ENCODE measurements around the gene TAF8. TPM values are rescaled to one million over a fixed set of nuclear protein-coding genes. Genes with fewer than 3 reads are reported as not detected.

The TAF8 gene
- polyA plus RNA-seq, 1 experiment: 13.9 TPM

GRCh38 chr6:42025066-42025844, 25.1 kb upstream of the TAF8 start:
- no peak for DNase-seq (ENCODE audit: low read depth)
- no peaks in the 10 kb centered on the region for H3K36me3 ChIP-seq (ENCODE audit: control insufficient read depth, insufficient read depth, low read length)
- CTCF ChIA-PET: interaction anchor here (1.1 kb wide), 1 partner anchor 19 kb away, joined by 3 read pairs; no protein-coding TSS in a partner anchor
- POLR2A ChIA-PET: no interaction called here
- no peak overlapping the region for H3K4me3 ChIP-seq (ENCODE audit: low read depth, low read length)
- H3K27me3 ChIP-seq (ENCODE audit: control insufficient read depth, insufficient read depth, low read length): no peaks in the 10 kb centered on the region
- no peak for TF ChIP-seq CTCF (IDR thresholded peaks at IDR 0.05; ENCODE audit: insufficient read depth, low read depth, low read length)

- CTCF ChIA-PET: interaction anchor here (1.1 kb wide), 1 partner anchor 19 kb away, joined by 3 read pairs; no protein-coding TSS in a partner anchor
- POLR2A ChIA-PET: no interaction called here
- no peak for DNase-seq (ENCODE audit: low read depth)
- TF ChIP-seq CTCF (IDR thresholded peaks at IDR 0.05; ENCODE audit: insufficient read depth, low read depth, low read length): no peak
- no peaks in the 10 kb centered on the region for H3K27me3 ChIP-seq (ENCODE audit: control insufficient read depth, insufficient read depth, low read length)
- H3K4me3 ChIP-seq (ENCODE audit: low read depth, low read length): no peak overlapping the region
- no peaks in the 10 kb centered on the region for H3K36me3 ChIP-seq (ENCODE audit: control insufficient read depth, insufficient read depth, low read length)
Observed at GRCh38 chr6:42025845-42026243, 24.5 kb upstream of the TAF8 start.

- ChIA-PET POLR2A (no interaction called here), CTCF (no interaction called here)
- DNase-seq (ENCODE audit: low read depth): no peak
- no peaks in the 10 kb centered on the region for H3K27me3 ChIP-seq (ENCODE audit: control insufficient read depth, insufficient read depth, low read length)
- H3K4me3 ChIP-seq (ENCODE audit: low read depth, low read length): no peak overlapping the region
- TF ChIP-seq CTCF (IDR thresholded peaks at IDR 0.05; ENCODE audit: insufficient read depth, low read depth, low read length): no peak
- H3K36me3 ChIP-seq (ENCODE audit: control insufficient read depth, insufficient read depth, low read length): no peaks in the 10 kb centered on the region
Observed at GRCh38 chr6:42026540-42026939, 23.8 kb upstream of the TAF8 start.

GRCh38 chr6:42028234-42029061, 21.9 kb upstream of the TAF8 start:
- DNase-seq (ENCODE audit: low read depth): no peak
- no peak for TF ChIP-seq CTCF (IDR thresholded peaks at IDR 0.05; ENCODE audit: insufficient read depth, low read depth, low read length)
- H3K27me3 ChIP-seq (ENCODE audit: control insufficient read depth, insufficient read depth, low read length): no peaks in the 10 kb centered on the region
- H3K36me3 ChIP-seq (ENCODE audit: control insufficient read depth, insufficient read depth, low read length): no peaks in the 10 kb centered on the region
- no peak overlapping the region for H3K4me3 ChIP-seq (ENCODE audit: low read depth, low read length)
- ChIA-PET POLR2A (no interaction called here), CTCF (interaction anchor here (1.0 kb wide), 3 partner anchors 13 to 242 kb away, joined by 3 to 6 read pairs (median 3); no protein-coding TSS in a partner anchor)

GRCh38 chr6:42029062-42029685, 21.1 kb upstream of the TAF8 start:
- no peak for TF ChIP-seq CTCF (IDR thresholded peaks at IDR 0.05; ENCODE audit: insufficient read depth, low read depth, low read length)
- Histone ChIP-seq H3K27me3 (ENCODE audit: control insufficient read depth, insufficient read depth, low read length) (no peaks in the 10 kb centered on the region), H3K4me3 (ENCODE audit: low read depth, low read length) (no peak overlapping the region), H3K36me3 (ENCODE audit: control insufficient read depth, insufficient read depth, low read length) (no peaks in the 10 kb centered on the region)
- CTCF ChIA-PET: interaction anchor here (1.0 to 1.4 kb wide), 3 partner anchors 12 to 93 kb away, joined by 3 to 6 read pairs (median 3); no protein-coding TSS in a partner anchor
- DNase-seq (ENCODE audit: low read depth): no peak
- POLR2A ChIA-PET: no interaction called here
